Midbrain (tissue), 1 donor: ENCODE measurements around the gene NFATC4.

Experiments used
- DNase-seq: peaks from one replicate; lab custom pipeline; 2025; lab: John Stamatoyannopoulos, UW

Gene NFATC4

GRCh38 chr14:24389226-24389848, 21.4 kb downstream of the NFATC4 start:
- no peak for DNase-seq

GRCh38 chr14:24390701-24391468, 22.9 kb downstream of the NFATC4 start:
- no peak for DNase-seq

DNA sequence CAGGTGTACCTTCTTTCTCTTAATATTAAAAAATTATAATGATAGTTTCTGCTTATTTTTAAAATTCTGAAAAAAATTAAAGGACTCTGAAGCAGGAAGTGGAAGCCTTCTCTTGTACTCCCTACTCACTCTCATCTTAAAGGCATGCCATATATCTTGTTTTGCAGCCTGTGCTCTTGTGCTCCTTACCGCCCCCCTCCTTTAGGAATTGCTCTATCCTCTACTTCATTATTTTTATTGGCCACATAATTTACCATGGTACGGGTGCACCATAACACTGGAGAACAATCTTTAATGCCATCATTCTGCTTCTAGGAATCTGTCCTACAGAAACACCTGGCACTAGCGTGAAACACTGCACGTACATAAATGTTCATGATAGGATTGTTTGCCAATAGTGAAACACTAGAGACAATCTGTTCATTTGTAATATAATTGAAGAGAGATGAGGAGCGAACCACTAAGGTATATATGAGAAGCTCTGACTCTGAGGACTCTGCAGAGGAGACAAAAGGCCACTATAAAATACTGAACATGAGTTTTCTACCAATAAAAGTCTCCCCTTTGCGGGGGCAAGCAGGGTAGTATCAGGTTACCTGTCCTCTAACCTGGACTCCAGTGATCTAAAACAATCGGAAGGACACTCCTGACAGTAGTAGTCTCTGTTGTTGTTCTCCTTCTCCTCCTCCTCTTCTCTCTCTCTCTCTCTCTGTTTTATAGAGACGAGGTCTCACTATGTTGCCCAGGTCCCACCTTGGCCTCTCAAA, 24.5 kb downstream of the NFATC4 start:
- no peak for DNase-seq

DNA sequence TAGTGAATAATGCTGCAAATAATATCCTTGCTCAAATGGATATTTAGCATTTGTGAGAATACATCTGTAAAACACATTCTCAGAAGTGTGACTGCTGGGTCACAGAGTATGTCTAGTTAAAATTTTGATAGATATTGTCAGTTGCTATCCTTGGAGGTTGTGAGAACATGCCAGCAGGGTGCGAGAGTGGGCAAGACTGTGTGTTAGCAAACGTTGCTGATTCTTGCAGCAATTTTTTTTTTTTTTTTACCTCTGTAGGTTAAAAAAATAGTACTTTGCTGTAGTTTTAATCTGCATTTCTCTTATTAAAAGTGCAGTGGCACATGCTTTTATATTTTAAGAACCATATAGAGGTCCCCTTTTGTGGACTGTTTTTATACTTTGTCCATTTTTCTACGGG, 26.3 kb downstream of the NFATC4 start:
- no peak for DNase-seq

DNA sequence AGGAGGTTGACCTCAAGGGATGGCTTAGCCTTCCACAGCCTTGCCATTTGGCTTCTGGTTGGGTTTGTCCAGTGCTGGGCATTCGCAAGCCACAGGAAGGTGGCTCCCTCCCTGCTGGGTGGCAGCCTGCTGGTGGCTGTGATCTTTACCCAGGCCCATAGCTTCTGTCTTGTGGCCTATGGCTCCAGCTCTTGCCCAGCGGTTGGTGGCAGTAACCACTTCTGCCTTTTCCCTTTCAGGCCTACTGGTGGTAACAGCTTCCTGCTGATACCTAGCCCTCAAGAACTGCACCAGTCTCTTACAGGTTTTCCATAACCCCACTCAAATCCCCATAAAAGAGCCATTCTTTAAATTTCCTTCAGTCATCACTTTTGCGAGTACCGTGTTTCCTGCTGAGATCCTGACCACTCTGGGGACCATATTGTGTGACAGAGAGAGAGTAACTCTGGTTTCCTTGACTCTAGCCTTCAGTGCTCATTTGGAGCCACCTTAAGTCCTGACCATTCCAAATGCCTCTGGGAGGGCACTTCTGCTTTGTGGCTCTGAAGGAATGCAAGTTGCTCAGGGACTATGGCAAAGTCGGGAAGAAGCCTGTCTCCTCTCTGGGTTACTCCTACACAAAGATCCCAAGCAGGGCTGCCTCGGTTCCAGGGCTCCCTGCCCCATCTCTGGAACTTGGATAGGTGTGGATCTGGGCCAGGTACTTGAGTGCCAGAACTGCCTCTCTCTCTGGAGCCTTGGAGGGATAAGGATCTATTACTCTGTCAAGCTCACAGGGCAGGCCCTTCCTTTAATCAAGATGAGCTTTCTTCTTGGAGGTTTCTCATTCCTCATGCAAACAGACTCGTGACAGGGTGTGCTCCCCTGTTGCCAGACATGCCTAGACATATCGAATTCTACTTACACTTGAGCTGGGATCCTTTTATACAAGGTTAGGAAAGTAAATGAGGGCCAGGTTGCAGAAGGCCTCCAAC, 27.9 kb downstream of the NFATC4 start:
- DNase-seq = no peak

DNA sequence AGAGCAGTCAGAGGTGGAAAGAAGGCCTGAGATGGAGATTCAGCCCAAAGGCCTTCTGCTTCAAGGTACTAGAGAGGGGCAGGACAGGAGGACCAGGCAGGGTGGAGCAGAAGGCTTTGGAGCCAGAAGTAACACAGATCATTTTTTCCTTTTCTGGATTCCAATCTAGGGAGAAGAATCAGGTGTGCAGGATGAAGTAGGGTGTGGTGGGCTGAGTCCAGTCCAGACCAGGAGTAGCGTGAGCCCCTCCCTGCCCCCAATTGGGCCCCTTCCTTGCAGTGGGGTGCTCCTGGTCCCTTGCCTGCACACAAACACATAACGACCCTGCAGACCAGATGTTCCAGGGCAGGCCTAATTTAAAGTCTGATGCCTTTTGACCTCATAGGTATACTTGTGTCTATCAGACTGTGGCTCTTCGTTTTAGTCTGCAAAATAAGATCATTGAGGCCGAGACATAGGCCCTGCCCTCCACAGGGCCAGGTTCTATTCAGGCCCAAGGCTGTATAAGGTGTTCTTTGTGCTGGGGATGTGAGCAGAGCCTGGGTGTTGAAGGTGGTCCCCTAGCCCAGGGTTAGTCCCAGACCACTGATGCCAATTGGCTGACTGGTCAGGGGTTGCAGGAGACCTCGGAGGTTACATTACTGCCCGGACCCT, 29.8 kb downstream of the NFATC4 start:
- DNase-seq = no peak

GRCh38 chr14:24398293-24398652, 30.3 kb downstream of the NFATC4 start:
- DNase-seq = no peak

DNA sequence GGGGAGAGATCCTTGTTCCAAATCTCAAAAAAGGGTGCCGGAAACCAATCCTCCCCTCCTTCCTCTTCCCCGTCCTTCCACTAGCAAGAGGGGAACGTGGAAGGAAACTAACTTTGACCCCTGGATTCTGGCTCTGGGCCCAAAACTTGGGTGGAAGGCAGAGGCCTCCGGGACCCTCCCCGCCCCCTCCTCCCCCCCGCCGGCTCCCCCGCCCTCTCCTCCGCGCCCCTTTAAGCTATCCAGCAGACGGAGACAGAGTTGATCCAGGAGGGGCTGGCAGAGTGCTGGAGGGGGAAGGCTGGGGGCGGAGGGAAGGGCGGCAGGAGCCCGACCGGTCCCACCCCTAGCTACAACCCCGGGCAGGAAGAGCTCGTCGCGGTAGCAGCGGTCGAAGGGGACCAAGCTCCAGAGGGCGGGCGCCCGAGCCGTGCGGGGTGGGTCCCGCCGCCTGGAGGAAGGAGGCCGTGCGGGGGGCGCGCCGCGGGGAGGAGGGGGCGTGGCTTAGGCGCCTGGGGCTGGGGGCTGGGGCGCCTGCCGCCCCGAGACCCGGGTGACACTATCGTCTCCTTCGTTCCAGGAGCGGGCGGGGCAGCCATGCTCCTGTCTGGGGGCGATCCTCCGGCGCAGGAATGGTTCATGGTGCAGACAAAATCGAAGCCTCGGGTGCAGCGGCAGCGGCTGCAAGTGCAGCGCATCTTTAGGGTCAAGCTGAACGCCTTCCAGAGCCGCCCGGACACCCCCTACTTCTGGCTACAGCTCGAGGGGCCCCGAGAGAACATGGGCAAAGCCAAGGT, 30.9 kb downstream of the NFATC4 start, which contains the start of gene NYNRIN:
NYNRIN (plus strand) TSS at position 351 of the 794 bp plus-strand sequence; CDS start at position 595, 244 bp downstream.
- no peak for DNase-seq

DNA sequence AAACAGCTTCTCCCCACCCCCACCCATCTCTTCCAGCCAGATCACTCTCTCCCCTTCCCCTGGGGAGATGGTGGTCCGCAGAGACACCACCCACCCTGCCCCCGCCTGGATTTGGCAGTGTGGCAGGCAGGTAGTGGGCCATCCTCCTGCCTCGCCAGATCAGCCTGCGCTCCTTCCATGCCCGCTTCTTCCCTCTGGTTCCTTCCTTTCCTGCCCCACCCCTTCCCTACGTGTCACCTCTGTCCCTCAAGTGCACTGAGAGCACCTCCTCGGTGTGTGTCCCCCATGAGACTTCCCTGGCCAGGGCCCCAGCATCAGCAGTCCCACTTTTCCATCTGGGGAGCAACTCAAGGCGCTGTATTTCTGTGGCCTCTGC, 31.5 kb downstream of the NFATC4 start:
- no peak for DNase-seq

DNA sequence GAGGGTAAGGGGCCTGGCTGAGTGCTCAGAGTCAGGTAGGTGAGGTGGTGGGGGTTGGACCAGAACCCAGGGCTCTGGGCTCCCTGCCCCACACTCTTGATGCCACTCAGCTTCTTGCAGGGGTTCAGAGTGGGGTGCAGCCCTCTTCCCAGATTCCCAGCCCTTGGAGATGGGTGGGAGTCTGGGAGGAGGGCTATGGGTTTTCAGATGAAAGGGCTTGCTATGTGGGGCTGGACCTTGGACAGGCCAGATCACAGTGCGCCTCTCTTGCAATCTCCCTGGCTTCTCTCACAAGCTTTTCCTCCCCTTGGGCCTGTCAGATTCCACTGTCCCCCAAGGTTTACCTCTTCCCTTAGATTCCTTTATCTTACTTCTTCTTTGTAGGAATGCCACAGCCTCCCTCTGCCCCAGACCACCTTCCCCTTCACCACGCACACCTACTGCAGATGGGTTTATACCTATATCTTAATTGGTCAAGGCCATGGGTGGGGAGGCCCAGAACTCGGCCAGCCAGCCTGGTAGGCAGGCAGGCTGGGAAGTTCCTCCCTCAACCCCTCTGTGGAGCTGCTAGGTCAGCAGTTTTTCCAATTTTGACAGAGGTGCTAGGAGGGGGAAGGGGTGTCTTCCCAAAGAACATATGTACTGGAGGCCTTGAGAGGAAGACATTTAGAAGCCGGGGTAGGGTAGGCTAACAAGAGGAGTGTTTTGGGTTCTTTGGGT, 32.2 kb downstream of the NFATC4 start:
- DNase-seq = peak; percentile 32

DNA sequence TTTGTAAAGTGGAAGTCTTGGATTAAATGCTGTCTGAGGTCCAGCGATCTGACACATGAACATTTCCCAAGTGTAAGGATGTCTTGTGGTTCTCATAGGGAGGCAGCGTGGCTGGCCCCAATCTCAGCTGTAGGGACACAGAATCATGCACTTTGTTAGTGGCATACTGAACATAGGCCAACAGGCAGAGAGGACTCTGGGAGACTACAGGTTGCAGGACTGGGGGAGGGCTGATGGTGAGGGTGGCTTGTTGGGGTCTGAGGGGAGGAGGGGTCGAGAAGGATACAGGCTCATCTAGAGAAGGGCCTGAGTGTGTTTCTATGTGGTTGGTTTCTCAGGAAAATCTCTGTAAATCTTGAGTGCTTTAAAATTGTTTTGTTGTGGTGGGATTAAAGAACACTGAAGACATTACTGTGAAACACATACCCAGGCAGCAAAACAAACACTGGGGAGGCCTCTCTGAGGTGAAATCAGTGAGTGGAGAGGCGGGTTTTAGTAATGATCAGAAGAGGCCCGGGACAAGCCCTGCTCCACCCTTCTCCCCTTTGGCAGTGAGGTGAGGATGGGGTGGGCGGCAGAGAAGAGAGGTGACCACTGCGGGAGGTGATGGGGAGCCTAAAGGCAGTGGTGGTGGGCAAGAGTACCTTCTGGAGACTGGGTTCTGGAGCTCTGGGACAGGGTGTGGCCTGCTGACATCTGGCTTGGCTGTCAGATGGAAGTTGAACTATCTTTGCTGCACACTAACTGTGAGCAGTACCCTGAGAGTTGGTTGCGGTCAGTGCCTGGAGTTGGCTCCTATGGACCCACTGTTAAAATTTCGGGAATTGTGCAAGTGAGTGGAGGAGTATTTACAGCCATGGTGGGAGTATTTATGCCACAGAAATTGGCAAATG, 34.1 kb downstream of the NFATC4 start:
- DNase-seq = no peak

- no peak for DNase-seq
Measured at GRCh38 chr14:24403294-24403998, 35.5 kb downstream of the NFATC4 start.

DNA sequence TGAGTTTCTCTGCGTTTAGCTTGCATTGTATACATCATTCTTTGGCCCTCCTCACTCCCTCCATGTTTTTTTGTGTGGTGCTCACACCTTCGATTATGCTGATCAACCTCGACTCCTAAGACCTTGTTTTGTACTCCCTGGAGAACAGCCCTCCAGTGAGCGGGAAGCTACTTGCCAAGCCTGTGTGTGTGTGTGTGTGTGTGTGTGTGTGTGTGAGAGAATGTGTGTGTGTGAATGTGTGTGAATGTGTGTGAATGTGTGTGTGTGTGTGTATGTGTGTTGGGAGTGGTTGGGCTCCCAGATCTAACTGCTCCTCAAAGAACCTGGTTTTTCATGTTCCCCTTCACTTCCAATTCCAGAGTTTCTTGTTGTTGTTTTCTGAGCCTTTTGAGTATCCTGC, 36.8 kb downstream of the NFATC4 start:
- DNase-seq = no peak

DNA sequence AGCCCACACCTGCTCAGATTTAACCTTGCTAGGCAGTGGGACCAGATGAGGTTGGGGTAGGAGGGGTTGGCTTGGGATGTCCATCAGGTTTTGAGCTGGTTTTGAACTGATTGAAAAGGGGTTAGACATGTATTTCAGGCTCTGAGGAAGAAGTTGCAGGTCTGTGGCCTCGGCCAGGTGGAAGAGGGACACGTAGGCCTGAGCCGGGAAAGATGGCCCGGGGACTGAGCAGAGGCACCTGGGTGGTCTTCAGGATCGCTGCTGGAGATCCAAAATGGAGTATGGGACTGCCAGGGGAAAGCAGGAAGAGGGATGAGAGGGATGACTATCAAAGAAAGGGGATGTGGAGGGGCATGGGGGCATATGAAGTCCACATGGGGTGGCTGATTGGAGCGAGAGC, 38.4 kb downstream of the NFATC4 start:
- DNase-seq = no peak

GRCh38 chr14:24407608-24408325, 39.8 kb downstream of the NFATC4 start:
- DNase-seq = no peak

DNA sequence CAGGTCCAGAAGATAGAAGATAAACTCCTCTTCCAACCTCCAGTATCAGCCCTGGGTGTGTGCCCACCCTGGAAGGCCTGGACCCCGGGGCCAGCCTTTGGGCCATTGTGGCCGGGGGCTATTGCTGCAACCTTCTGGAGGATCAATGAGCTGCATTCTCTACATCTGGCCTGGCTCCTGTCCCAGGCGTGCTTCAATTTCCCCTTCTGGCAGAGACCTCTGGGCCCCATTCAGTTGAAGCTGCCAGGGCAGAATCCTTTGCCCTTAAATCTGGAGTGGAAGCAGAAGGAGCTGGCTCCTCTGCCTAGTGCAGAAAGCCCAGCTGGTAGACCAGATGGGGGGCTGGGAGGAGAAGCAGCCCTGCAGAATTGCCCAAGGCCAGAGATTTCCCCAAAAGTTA, 40.8 kb downstream of the NFATC4 start:
- DNase-seq = no peak

- no peak for DNase-seq
Measured at GRCh38 chr14:24409192-24409591, 41.2 kb downstream of the NFATC4 start.
